Upper lobe of right lung (tissue), 1 donor: ENCODE results near the gene CDRT4. TPM values are rescaled to one million over a fixed set of nuclear protein-coding genes. Genes with fewer than 3 reads are reported as not detected.

Experiments used
- ATAC-seq: fragments of 200-7000 bp; cut with Tn5 transposase; one replicate; pipeline ENCODE4 v1.9.1; 2020; ENCODE audit warnings: mild to moderate bottlenecking, moderate library complexity
- DNase-seq: peaks from one replicate; pipeline ENCODE4 v3.0.0-alpha.2; 2020
- H3K27ac ChIP-seq: fragments of 200-600 bp; one replicate; pipeline ENCODE4 v1.8.0; 2022
- H3K27me3 ChIP-seq: fragments of 200-600 bp; one replicate; pipeline ENCODE4 v1.8.0; 2022; ENCODE audit warnings: mild to moderate bottlenecking
- H3K36me3 ChIP-seq: fragments of 200-600 bp; one replicate; pipeline ENCODE4 v1.8.0; 2022
- H3K4me1 ChIP-seq: fragments of 200-600 bp; one replicate; pipeline ENCODE4 v1.8.0; 2022
- H3K4me3 ChIP-seq: fragments of 200-600 bp; one replicate; pipeline ENCODE4 v1.8.0; 2022; ENCODE audit warnings: mild to moderate bottlenecking
- H3K9me3 ChIP-seq: fragments of 200-600 bp; one replicate; pipeline ENCODE4 v1.8.0; 2022
- intact Hi-C: fragments of 100-400 bp; cut with DNase I; formaldehyde crosslinking; loops from one replicate; pipeline ENCODE4 v1.11.0; 2022
- total RNA-seq: library from RNA; stranded (reverse); fragmentation: NEBNext Ultra II Directional; extraction: Animal tissue kit (Norgen Biotek cat#: 25700); gene quantifications from one replicate; pipeline ENCODE4 v1.2.1, GENCODE V29; 2021
- TF ChIP-seq, protein P1 (sequence below): fragments of 200-600 bp; IDR thresholded peaks from one replicate; pipeline ENCODE4 v1.8.0; 2022; ENCODE audit warnings: antibody characterized with exemption
- donor health status: DM: no; HTN: yes; CAD: no; lungs with severe emphysema.

CDRT4 gene
- total RNA-seq, 1 donor from 2014 or later = 9.0 TPM

DNA sequence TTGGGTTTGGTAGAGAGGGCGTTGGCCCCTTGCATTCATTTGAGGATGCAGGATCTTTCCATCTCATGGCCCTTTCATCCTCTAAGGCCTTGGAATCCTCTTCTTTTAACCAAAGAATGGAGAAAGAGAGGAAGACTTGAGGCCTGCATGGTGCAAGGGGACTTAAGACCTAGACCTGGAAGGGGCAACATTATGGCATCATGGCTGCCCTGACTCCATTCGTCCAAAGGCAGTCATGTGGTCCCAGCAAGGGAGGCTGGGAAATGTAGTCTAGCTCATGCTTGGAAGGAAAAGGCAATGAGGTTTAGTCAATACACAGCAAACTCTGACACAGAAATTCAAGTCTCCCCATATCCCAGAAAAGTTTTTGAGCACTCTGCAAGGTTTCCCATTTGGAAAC lies 30.7 kb upstream of the CDRT4 start:
- peaks cover 7% of the 10 kb centered on the region for H3K4me1 ChIP-seq
- H3K9me3 ChIP-seq = no peaks in the 10 kb centered on the region
- no peak overlapping the region for H3K4me3 ChIP-seq
- ATAC-seq (no peak), DNase-seq (no peak)
- TF ChIP-seq, protein P1, sequence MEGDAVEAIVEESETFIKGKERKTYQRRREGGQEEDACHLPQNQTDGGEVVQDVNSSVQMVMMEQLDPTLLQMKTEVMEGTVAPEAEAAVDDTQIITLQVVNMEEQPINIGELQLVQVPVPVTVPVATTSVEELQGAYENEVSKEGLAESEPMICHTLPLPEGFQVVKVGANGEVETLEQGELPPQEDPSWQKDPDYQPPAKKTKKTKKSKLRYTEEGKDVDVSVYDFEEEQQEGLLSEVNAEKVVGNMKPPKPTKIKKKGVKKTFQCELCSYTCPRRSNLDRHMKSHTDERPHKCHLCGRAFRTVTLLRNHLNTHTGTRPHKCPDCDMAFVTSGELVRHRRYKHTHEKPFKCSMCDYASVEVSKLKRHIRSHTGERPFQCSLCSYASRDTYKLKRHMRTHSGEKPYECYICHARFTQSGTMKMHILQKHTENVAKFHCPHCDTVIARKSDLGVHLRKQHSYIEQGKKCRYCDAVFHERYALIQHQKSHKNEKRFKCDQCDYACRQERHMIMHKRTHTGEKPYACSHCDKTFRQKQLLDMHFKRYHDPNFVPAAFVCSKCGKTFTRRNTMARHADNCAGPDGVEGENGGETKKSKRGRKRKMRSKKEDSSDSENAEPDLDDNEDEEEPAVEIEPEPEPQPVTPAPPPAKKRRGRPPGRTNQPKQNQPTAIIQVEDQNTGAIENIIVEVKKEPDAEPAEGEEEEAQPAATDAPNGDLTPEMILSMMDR = no peak
- no peak overlapping the region for H3K27ac ChIP-seq
- H3K27me3 ChIP-seq = no peaks in the 10 kb centered on the region
- intact Hi-C loops = no loop called here
- H3K36me3 ChIP-seq = no peaks in the 10 kb centered on the region

GRCh38 chr17:15496735-15497670 lies 29.6 kb upstream of the CDRT4 start:
- intact Hi-C loops = no loop called here
- DNase-seq (no peak), ATAC-seq (no peak)
- no peaks in the 10 kb centered on the region for H3K36me3 ChIP-seq
- no peaks in the 10 kb centered on the region for H3K9me3 ChIP-seq
- no peaks in the 10 kb centered on the region for H3K27me3 ChIP-seq
- no peaks in the 10 kb centered on the region for H3K4me1 ChIP-seq
- no peak overlapping the region for H3K4me3 ChIP-seq
- TF ChIP-seq, protein P1 = no peak
- no peak overlapping the region for H3K27ac ChIP-seq

DNA sequence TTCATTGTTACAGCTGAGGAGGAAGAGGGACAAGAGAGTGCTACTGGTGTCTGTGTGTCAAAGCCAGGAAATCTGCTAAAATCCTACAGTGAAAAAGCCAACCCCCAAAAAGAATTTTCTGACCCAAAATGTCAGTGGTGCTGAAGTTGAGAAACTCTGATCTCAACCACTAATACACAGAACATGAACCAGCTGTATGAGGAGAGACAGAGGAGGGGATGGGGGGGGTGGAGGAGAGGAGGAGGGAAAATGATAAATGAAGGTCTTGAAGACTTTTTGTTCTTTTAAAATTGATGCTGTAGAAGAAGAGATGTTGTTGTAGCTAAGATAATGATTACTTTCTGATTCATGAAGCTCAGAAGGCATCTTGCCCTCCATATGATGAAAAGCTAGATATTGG lies 27.4 kb upstream of the CDRT4 start:
- ATAC-seq (no peak), DNase-seq (no peak)
- Histone ChIP-seq H3K4me1 (peaks cover 3% of the 10 kb centered on the region), H3K27me3 (no peaks in the 10 kb centered on the region), H3K36me3 (no peaks in the 10 kb centered on the region), H3K27ac (no peak overlapping the region), H3K9me3 (no peaks in the 10 kb centered on the region), H3K4me3 (no peak overlapping the region)
- TF ChIP-seq, protein P1 = no peak
- intact Hi-C loops = no loop called here

DNA sequence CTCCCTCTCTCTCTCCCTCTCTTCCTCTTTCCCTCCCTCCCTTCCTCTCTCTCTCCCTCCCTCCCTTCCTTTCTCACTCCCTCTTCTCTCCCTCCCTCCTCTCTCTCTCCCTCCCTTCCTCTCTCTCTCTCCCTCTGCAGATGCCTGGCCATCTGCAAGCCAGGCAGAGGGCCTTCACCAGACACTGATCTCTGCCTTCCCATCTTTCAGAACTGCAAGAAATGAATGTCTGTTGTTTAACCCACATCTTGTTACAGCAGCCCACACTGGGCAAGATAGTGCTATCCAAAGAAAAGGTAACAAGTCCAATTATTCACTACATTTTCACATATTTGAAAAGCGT lies 26.2 kb upstream of the CDRT4 start:
- no peaks in the 10 kb centered on the region for H3K36me3 ChIP-seq
- intact Hi-C loops = no loop called here
- TF ChIP-seq, protein P1 = no peak
- peaks cover 3% of the 10 kb centered on the region for H3K4me1 ChIP-seq
- ATAC-seq = no peak
- no peaks in the 10 kb centered on the region for H3K9me3 ChIP-seq
- no peak overlapping the region for H3K4me3 ChIP-seq
- no peak for DNase-seq
- H3K27me3 ChIP-seq = no peaks in the 10 kb centered on the region
- H3K27ac ChIP-seq = no peak overlapping the region

GRCh38 chr17:15492791-15493692 lies 25.6 kb upstream of the CDRT4 start:
- Histone ChIP-seq H3K36me3 (no peaks in the 10 kb centered on the region), H3K4me1 (peaks cover 3% of the 10 kb centered on the region), H3K27me3 (no peaks in the 10 kb centered on the region), H3K27ac (no peak overlapping the region), H3K4me3 (no peak overlapping the region), H3K9me3 (no peaks in the 10 kb centered on the region)
- intact Hi-C loops = no loop called here
- TF ChIP-seq, protein P1 = no peak
- no peak for ATAC-seq
- DNase-seq = no peak
